Measurements from ENCODE around the gene YTHDC1. TPM values are rescaled to one million over a fixed set of nuclear protein-coding genes. Genes with fewer than 3 reads are reported as not detected.

YTHDC1 gene
- total and polyA plus RNA-seq, 2 of the 13 experiments (the other 11 are each of a cell fraction or from before 2014, with no cell fraction given) = 37.3 to 56.8 TPM

GRCh38 chr4:68396756-68397155, 46.9 kb upstream of the YTHDC1 start:
- TF ChIP-seq AGO2 (optimal IDR thresholded peaks at IDR 0.05; ENCODE audit: low read depth, low read length) = no peak
- TF ChIP-seq ATAD3A (CRISPR knock-in tag; IDR thresholded peaks at IDR 0.05) = no peak
- no peak for TF ChIP-seq HIC2 (CRISPR knock-in tag; IDR thresholded peaks at IDR 0.05; ENCODE audit: low read depth)
- TF ChIP-seq, protein P1, sequence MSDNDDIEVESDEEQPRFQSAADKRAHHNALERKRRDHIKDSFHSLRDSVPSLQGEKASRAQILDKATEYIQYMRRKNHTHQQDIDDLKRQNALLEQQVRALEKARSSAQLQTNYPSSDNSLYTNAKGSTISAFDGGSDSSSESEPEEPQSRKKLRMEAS (IDR thresholded peaks at IDR 0.05) = no peak
- no peak for TF ChIP-seq ZNF12 (CRISPR knock-in tag; IDR thresholded peaks at IDR 0.05)
- no peak for TF ChIP-seq KMT2A (CRISPR knock-in tag; IDR thresholded peaks at IDR 0.05)
- no peak for TF ChIP-seq ZNF564 (CRISPR knock-in tag; IDR thresholded peaks at IDR 0.05)
- no peak for TF ChIP-seq ZBTB34 (CRISPR knock-in tag; IDR thresholded peaks at IDR 0.05)
- no peak for TF ChIP-seq ZNF558 (CRISPR knock-in tag; IDR thresholded peaks at IDR 0.05; ENCODE audit: borderline replicate concordance)
- TF ChIP-seq DZIP1 (CRISPR knock-in tag; IDR thresholded peaks at IDR 0.05) = no peak
- TF ChIP-seq ZSCAN9 (CRISPR knock-in tag; IDR thresholded peaks at IDR 0.05; ENCODE audit: borderline replicate concordance) = no peak
- TF ChIP-seq PLRG1 (conservative IDR thresholded peaks at IDR 0.05) = no peak
- no peak for TF ChIP-seq ZKSCAN8 (CRISPR knock-in tag; IDR thresholded peaks at IDR 0.05; ENCODE audit: borderline replicate concordance)
- ChIA-PET POLR2A (no interaction called here), CTCF (ENCODE audit: low intra/inter-chr PET ratio, low total read pairs) (no interaction called here)
- in situ Hi-C loops (cut with HindIII; ENCODE audit: extremely low pct_ligation_motif_present, low pct_unique_long_range_greater_than_20kb) (no loop called here), intact Hi-C loops (cut with micrococcal nuclease; ENCODE audit: unreplicated experiment) (no loop called here)
- H3K4me3 ChIP-seq (replicated peaks in 1 of 3; ENCODE audit: insufficient read depth in 1 of 3, low read depth in 2 of 3, low read length in 3 of 3) = no peak overlapping the region
- BruUV-seq (replicated peaks) = no TSS peak
- no peak overlapping the region for H3K27ac ChIP-seq (ENCODE audit: extremely low read length, insufficient read depth, low read length)
- no peaks in the 10 kb centered on the region for H3K9me3 ChIP-seq (ENCODE audit: low read length)
- no peak for DNase-seq (ENCODE audit: low spot score)
- no peak for FAIRE-seq
- H2AFZ ChIP-seq (ENCODE audit: low read length) = no peak overlapping the region
- H4K20me1 ChIP-seq (ENCODE audit: insufficient read depth, low read length) = no peaks in the 10 kb centered on the region
- H3K36me3 ChIP-seq (replicated peaks in 1 of 2; ENCODE audit: control insufficient read depth in 1 of 2, insufficient read depth in 2 of 2, low read length in 2 of 2) = no peaks in the 10 kb centered on the region
- no peak overlapping the region for H3K9ac ChIP-seq (ENCODE audit: insufficient read depth, low read depth, low read length)
- H3K4me1 ChIP-seq (ENCODE audit: insufficient read depth, low read length) = no peaks in the 10 kb centered on the region
- H3K27me3 ChIP-seq (ENCODE audit: control insufficient read depth in 1 of 2, insufficient read depth in 2 of 2, low read length in 2 of 2) = no peaks in the 10 kb centered on the region; a peak in 1 of 5 replicates
- H3K4me2 ChIP-seq (ENCODE audit: low read depth, low read length) = no peak overlapping the region
- no peaks in the 10 kb centered on the region for H3K79me2 ChIP-seq (ENCODE audit: insufficient read depth, low read length)
- no peak for ATAC-seq
- 0% methylated on average over 1 of the region's 1 CpG for WGBS (ENCODE audit: low lambda C conversion rate)
